Measurements from ENCODE around the gene RHO. TPM values are rescaled to one million over a fixed set of nuclear protein-coding genes. Genes with fewer than 3 reads are reported as not detected.

Gene RHO
- total RNA-seq, 1 experiment from 2014 or later = not detected

DNA sequence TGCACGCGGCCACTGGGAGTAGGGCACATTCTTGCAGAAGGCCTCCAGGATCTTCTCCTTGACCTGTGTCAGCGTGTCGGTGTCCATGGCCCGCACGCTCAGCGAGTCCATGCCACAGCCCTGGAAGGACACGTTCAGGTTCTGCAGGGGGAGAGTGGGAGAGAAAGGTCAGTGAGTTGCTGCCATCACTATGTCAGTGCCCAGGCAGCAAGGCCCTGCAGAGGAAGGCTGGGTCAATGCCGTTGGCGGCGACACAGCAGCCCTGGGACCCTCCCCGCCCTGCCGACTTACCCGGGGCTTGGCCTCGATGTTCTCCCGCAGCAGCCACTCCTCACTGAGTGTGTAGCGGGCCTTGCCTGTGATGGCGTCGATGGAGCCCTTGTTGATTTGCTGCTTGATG lies 34.4 kb downstream of the RHO start:
- Histone ChIP-seq H3K4me2 (ENCODE audit: low read length) (no peak overlapping the region), H3K79me2 (ENCODE audit: low read length) (no peaks in the 10 kb centered on the region), H2AFZ (ENCODE audit: low read length) (no peak overlapping the region), H3K9ac (ENCODE audit: low read length) (no peak overlapping the region), H4K20me1 (ENCODE audit: low read length) (no peaks in the 10 kb centered on the region), H3F3A (ENCODE audit: low read length, unreplicated experiment) (no peaks in the 10 kb centered on the region), H3K9me3 (ENCODE audit: low read length) (no peaks in the 10 kb centered on the region), H3K27me3 (ENCODE audit: low read length) (no peaks in the 10 kb centered on the region), H3K36me3 (ENCODE audit: low read depth, low read length) (no peaks in the 10 kb centered on the region), H3K27ac (ENCODE audit: low read length) (no peak overlapping the region), H3K4me3 (ENCODE audit: low read length) (no peak overlapping the region), H3K4me1 (ENCODE audit: insufficient read depth, low read length) (no peaks in the 10 kb centered on the region), H3K9me2 (replicated peaks; ENCODE audit: low read length) (no peaks in the 10 kb centered on the region)
- TF ChIP-seq EZH2phosphoT487 (IDR thresholded peaks at IDR 0.05; ENCODE audit: borderline replicate concordance, low read length) = no peak
- TF ChIP-seq, protein P1, sequence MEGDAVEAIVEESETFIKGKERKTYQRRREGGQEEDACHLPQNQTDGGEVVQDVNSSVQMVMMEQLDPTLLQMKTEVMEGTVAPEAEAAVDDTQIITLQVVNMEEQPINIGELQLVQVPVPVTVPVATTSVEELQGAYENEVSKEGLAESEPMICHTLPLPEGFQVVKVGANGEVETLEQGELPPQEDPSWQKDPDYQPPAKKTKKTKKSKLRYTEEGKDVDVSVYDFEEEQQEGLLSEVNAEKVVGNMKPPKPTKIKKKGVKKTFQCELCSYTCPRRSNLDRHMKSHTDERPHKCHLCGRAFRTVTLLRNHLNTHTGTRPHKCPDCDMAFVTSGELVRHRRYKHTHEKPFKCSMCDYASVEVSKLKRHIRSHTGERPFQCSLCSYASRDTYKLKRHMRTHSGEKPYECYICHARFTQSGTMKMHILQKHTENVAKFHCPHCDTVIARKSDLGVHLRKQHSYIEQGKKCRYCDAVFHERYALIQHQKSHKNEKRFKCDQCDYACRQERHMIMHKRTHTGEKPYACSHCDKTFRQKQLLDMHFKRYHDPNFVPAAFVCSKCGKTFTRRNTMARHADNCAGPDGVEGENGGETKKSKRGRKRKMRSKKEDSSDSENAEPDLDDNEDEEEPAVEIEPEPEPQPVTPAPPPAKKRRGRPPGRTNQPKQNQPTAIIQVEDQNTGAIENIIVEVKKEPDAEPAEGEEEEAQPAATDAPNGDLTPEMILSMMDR (conservative IDR thresholded peaks at IDR 0.05; ENCODE audit: low read depth, low read length) = no peak
- no peak for TF ChIP-seq EZH2 (IDR thresholded peaks at IDR 0.05; ENCODE audit: low read length, unreplicated experiment)
- POLR2A ChIA-PET (ENCODE audit: unreplicated experiment) = no interaction called here
- intact Hi-C loops (cut with micrococcal nuclease) = no loop called here
- ATAC-seq = no peak
- CTCF ChIA-PET = no interaction called here
- DNase-seq = no peak
- BruUV-seq (replicated peaks) = no TSS peak

DNA sequence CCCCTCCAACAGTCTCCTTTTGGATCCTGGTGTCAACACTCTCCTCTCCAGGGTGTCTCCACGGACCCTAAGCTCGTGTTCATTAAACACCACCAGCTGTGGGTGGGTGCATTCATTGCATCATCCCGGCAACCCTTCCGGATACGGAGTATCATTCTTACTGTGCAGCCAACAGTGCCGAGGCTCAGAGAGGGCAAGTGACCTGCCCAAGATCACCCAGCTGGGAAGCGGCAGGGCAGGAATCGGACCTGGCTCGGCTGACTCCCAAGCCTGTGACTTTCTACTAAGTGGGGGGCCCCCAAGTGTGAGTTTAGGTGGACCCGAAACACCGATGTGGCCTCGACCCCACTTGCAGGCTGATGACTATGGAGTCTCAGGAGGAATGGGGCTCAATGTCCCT lies 34.9 kb downstream of the RHO start:
- no peaks in the 10 kb centered on the region for H3K79me2 ChIP-seq (ENCODE audit: low read length)
- H3F3A ChIP-seq (ENCODE audit: low read length, unreplicated experiment) = no peaks in the 10 kb centered on the region
- no peaks in the 10 kb centered on the region for H3K27me3 ChIP-seq (ENCODE audit: low read length)
- TF ChIP-seq EZH2phosphoT487 (IDR thresholded peaks at IDR 0.05; ENCODE audit: borderline replicate concordance, low read length) (no peak), EZH2 (IDR thresholded peaks at IDR 0.05; ENCODE audit: low read length, unreplicated experiment) (no peak)
- TF ChIP-seq, protein P1 (conservative IDR thresholded peaks at IDR 0.05; ENCODE audit: low read depth, low read length) = no peak
- H3K9ac ChIP-seq (ENCODE audit: low read length) = no peak overlapping the region
- no peak overlapping the region for H3K27ac ChIP-seq (ENCODE audit: low read length)
- no peak overlapping the region for H3K4me3 ChIP-seq (ENCODE audit: low read length)
- no peaks in the 10 kb centered on the region for H3K9me3 ChIP-seq (ENCODE audit: low read length)
- ChIA-PET POLR2A (ENCODE audit: unreplicated experiment) (no interaction called here), CTCF (no interaction called here)
- H3K4me2 ChIP-seq (ENCODE audit: low read length) = no peak overlapping the region
- intact Hi-C loops (cut with micrococcal nuclease) = no loop called here
- no peaks in the 10 kb centered on the region for H3K4me1 ChIP-seq (ENCODE audit: insufficient read depth, low read length)
- no peak for DNase-seq
- H3K9me2 ChIP-seq (replicated peaks; ENCODE audit: low read length) = no peaks in the 10 kb centered on the region
- no TSS peak for BruUV-seq (replicated peaks)
- H3K36me3 ChIP-seq (ENCODE audit: low read depth, low read length) = no peaks in the 10 kb centered on the region
- H2AFZ ChIP-seq (ENCODE audit: low read length) = no peak overlapping the region
- ATAC-seq = no peak
- H4K20me1 ChIP-seq (ENCODE audit: low read length) = no peaks in the 10 kb centered on the region

DNA sequence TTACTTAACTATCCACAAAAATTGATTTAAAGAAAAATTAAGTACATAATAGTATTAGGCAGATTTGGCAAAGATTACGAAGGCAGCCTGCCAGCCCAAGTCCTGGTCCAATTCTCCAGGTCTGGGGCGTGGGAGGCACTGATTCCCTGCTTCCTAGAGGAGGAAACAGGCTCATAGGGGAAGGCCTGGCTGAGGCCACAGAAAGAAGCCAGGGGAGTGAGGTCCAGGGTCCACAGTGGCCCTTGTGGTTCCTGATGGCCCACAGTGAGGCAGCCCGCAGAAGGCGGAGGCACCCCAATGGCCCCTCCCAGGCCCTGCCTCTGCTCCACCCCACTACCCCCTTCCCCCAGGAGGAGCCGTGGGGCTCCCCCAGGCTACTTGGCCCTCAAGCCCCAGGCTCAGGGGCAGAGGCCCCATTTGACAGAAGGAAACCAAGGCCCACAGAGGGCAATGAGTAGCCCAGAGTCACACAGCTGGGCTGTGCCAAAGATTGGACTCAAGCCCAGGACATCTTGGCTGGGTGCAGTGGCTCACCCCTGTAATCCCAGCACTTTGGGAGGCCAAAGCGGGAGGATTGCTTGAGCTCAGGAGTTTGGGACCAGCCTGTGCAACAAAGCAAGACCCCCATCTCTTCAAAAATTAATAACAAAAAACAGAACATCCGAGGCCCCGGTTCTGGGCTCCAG lies 35.6 kb downstream of the RHO start:
- Histone ChIP-seq H3K36me3 (ENCODE audit: low read depth, low read length) (no peaks in the 10 kb centered on the region), H3K27ac (ENCODE audit: low read length) (no peak overlapping the region), H2AFZ (ENCODE audit: low read length) (no peak overlapping the region), H3K9ac (ENCODE audit: low read length) (no peak overlapping the region), H3K4me2 (ENCODE audit: low read length) (no peak overlapping the region), H3K9me3 (ENCODE audit: low read length) (no peaks in the 10 kb centered on the region), H3K27me3 (ENCODE audit: low read length) (no peaks in the 10 kb centered on the region), H3K9me2 (replicated peaks; ENCODE audit: low read length) (no peaks in the 10 kb centered on the region), H3K79me2 (ENCODE audit: low read length) (no peaks in the 10 kb centered on the region), H3K4me1 (ENCODE audit: insufficient read depth, low read length) (no peaks in the 10 kb centered on the region), H3F3A (ENCODE audit: low read length, unreplicated experiment) (no peaks in the 10 kb centered on the region), H3K4me3 (ENCODE audit: low read length) (no peak overlapping the region), H4K20me1 (ENCODE audit: low read length) (no peaks in the 10 kb centered on the region)
- DNase-seq (no peak), ATAC-seq (no peak)
- TF ChIP-seq, protein P1 (conservative IDR thresholded peaks at IDR 0.05; ENCODE audit: low read depth, low read length) = no peak
- TF ChIP-seq EZH2phosphoT487 (IDR thresholded peaks at IDR 0.05; ENCODE audit: borderline replicate concordance, low read length) = no peak
- TF ChIP-seq EZH2 (IDR thresholded peaks at IDR 0.05; ENCODE audit: low read length, unreplicated experiment) = no peak
- intact Hi-C loops (cut with micrococcal nuclease) = no loop called here
- ChIA-PET POLR2A (ENCODE audit: unreplicated experiment) (no interaction called here), CTCF (no interaction called here)
- BruUV-seq (replicated peaks) = no TSS peak

Data from PC-3 (cell line).